Activated CD4-positive, alpha-beta T cell treated with anti-CD3 and anti-CD28 coated beads for 36 hours (primary cell): ENCODE results near the gene LCA5. TPM values are rescaled to one million over a fixed set of nuclear protein-coding genes. Genes with fewer than 3 reads are reported as not detected.

Source experiments
- ATAC-seq: fragments of 200-7000 bp; cut with Tn5 transposase; one replicate; pipeline ENCODE4 v1.10.0; 2021; ENCODE audit warnings: mild to moderate bottlenecking, moderate library complexity
- CTCF ChIA-PET: fragments of 350-600 bp; sonication (Branson Sonifier 250); formaldehyde crosslinking; loops from one replicate; lab custom pipeline; 2021; ENCODE audit warnings: antibody characterized with exemption; lab: Charles Lee
- POLR2A ChIA-PET: fragments of 350-600 bp; sonication (Branson Sonifier 250); formaldehyde crosslinking; loops from one replicate; lab custom pipeline; 2021; ENCODE audit warnings: antibody characterized with exemption, inconsistent platforms; lab: Charles Lee
- DNase-seq: peaks from one replicate; pipeline ENCODE4 v3.0.0-alpha.2; 2020
- H3K27ac Mint-ChIP-seq: one replicate; pipeline ENCODE4 v1.8.0; 2021; ENCODE audit warnings: mixed read lengths
- H3K27me3 Mint-ChIP-seq: one replicate; pipeline ENCODE4 v1.8.0; 2021; ENCODE audit warnings: mixed read lengths
- H3K36me3 Mint-ChIP-seq: one replicate; pipeline ENCODE4 v1.8.0; 2021; ENCODE audit warnings: low read depth, mixed read lengths
- H3K4me1 Mint-ChIP-seq: one replicate; pipeline ENCODE4 v1.8.0; 2021; ENCODE audit warnings: mixed read lengths
- H3K4me3 Mint-ChIP-seq: one replicate; pipeline ENCODE4 v1.8.0; 2021; ENCODE audit warnings: mild to moderate bottlenecking, moderate library complexity, mixed read lengths
- H3K9me3 Mint-ChIP-seq: one replicate; pipeline ENCODE4 v1.8.0; 2021; ENCODE audit warnings: low read depth, mixed read lengths
- intact Hi-C, 2 experiments: fragments of 100-400 bp; cut with DNase I in 1 of 2; cut with micrococcal nuclease in 1 of 2; formaldehyde crosslinking; loops; one replicate each; pipeline versions ENCODE4 v1.14.2 to v1.15.1; 2022 to 2024; cut with DNase I, micrococcal nuclease
- total RNA-seq, 2 experiments: library from RNA; stranded (reverse); gene quantifications; one replicate each; pipeline ENCODE4 v1.2.3, GENCODE V29; 2021

The LCA5 gene
- total RNA-seq, 2 experiments from 2014 or later, result 0.25 to 0.32 TPM

GRCh38 chr6:79506251-79506650 is 31.0 kb downstream of the LCA5 start:
- DNase-seq (no peak), ATAC-seq (no peak)
- CTCF ChIA-PET, result no interaction called here
- no peaks in the 10 kb centered on the region for H3K4me1 Mint-ChIP-seq
- H3K36me3 Mint-ChIP-seq, result no peaks in the 10 kb centered on the region
- intact Hi-C loops, result no loop called here
- no peaks in the 10 kb centered on the region for H3K27me3 Mint-ChIP-seq
- H3K4me3 Mint-ChIP-seq, result no peak overlapping the region
- POLR2A ChIA-PET, result no interaction called here
- no peak overlapping the region for H3K27ac Mint-ChIP-seq
- no peaks in the 10 kb centered on the region for H3K9me3 Mint-ChIP-seq

- Mint-ChIP-seq H3K27me3 (no peaks in the 10 kb centered on the region), H3K4me3 (no peak overlapping the region), H3K9me3 (no peaks in the 10 kb centered on the region), H3K4me1 (no peaks in the 10 kb centered on the region), H3K36me3 (no peaks in the 10 kb centered on the region), H3K27ac (no peak overlapping the region)
- no peak for ATAC-seq
- POLR2A ChIA-PET, result no interaction called here
- DNase-seq, result no peak
- CTCF ChIA-PET, result no interaction called here
- intact Hi-C loops, result no loop called here
Measured at GRCh38 chr6:79504372-79504771, 32.9 kb downstream of the LCA5 start.

GRCh38 chr6:79498842-79499241 is 38.4 kb downstream of the LCA5 start:
- intact Hi-C loops, result no loop called here
- ChIA-PET POLR2A (interaction anchor here (0.6 kb wide), 1 partner anchor 306 kb away, joined by 4 read pairs; no protein-coding TSS in a partner anchor), CTCF (no interaction called here)
- no peaks in the 10 kb centered on the region for H3K36me3 Mint-ChIP-seq
- H3K27ac Mint-ChIP-seq, result no peak overlapping the region
- H3K27me3 Mint-ChIP-seq, result no peaks in the 10 kb centered on the region
- H3K4me1 Mint-ChIP-seq, result no peaks in the 10 kb centered on the region
- DNase-seq (no peak), ATAC-seq (no peak)
- no peaks in the 10 kb centered on the region for H3K9me3 Mint-ChIP-seq
- no peak overlapping the region for H3K4me3 Mint-ChIP-seq

GRCh38 chr6:79495246-79495645 is 42.0 kb downstream of the LCA5 start:
- intact Hi-C loops, result no loop called here
- Mint-ChIP-seq H3K4me1 (no peaks in the 10 kb centered on the region), H3K27me3 (no peaks in the 10 kb centered on the region), H3K9me3 (no peaks in the 10 kb centered on the region), H3K27ac (no peak overlapping the region), H3K4me3 (no peak overlapping the region), H3K36me3 (no peaks in the 10 kb centered on the region)
- DNase-seq (no peak), ATAC-seq (no peak)
- ChIA-PET POLR2A (interaction anchor here (0.7 kb wide), 1 partner anchor 138 kb away, joined by 4 read pairs; no protein-coding TSS in a partner anchor), CTCF (interaction anchor here (0.7 kb wide), 1 partner anchor 192 kb away, joined by 6 read pairs; no protein-coding TSS in a partner anchor)

GRCh38 chr6:79494841-79495240 is 42.4 kb downstream of the LCA5 start:
- Mint-ChIP-seq H3K4me1 (no peaks in the 10 kb centered on the region), H3K27ac (no peak overlapping the region), H3K27me3 (no peaks in the 10 kb centered on the region), H3K36me3 (no peaks in the 10 kb centered on the region), H3K9me3 (no peaks in the 10 kb centered on the region), H3K4me3 (no peak overlapping the region)
- ChIA-PET CTCF (interaction anchor here (0.7 kb wide), 1 partner anchor 192 kb away, joined by 6 read pairs; no protein-coding TSS in a partner anchor), POLR2A (no interaction called here)
- intact Hi-C loops, result no loop called here
- no peak for ATAC-seq
- DNase-seq, result no peak

- ATAC-seq, result no peak
Measured at GRCh38 chr6:79470728-79471127, 66.5 kb downstream of the LCA5 start.

GRCh38 chr6:79469376-79470246 is 67.6 kb downstream of the LCA5 start:
- POLR2A ChIA-PET, result interaction anchor here (0.5 kb wide), 1 partner anchor 622 kb away, joined by 3 read pairs; no protein-coding TSS in a partner anchor
- Mint-ChIP-seq H3K9me3 (no peaks in the 10 kb centered on the region), H3K27ac (no peak overlapping the region), H3K4me3 (no peak overlapping the region), H3K27me3 (peaks cover 13% of the 10 kb centered on the region), H3K4me1 (no peaks in the 10 kb centered on the region), H3K36me3 (no peaks in the 10 kb centered on the region)
- no peak for ATAC-seq
- intact Hi-C loops, result loop anchor here in 1 of 2 experiments (5.0 kb wide), 1 partner anchor 392 kb away; the partner anchor contains the start of gene PHIP
- CTCF ChIA-PET, result interaction anchor here (0.7 to 1.0 kb wide), 3 partner anchors 17 to 18 kb away, joined by 3 read pairs; no protein-coding TSS in a partner anchor
- DNase-seq, result no peak

More at GRCh38 chr6:79470728-79471127, 66.5 kb downstream of the LCA5 start:
- H3K4me1 Mint-ChIP-seq, result no peaks in the 10 kb centered on the region
- intact Hi-C loops, result no loop called here
- no peaks in the 10 kb centered on the region for H3K9me3 Mint-ChIP-seq
- peaks cover 13% of the 10 kb centered on the region for H3K27me3 Mint-ChIP-seq
- ChIA-PET CTCF (no interaction called here), POLR2A (no interaction called here)
- DNase-seq, result no peak
- no peaks in the 10 kb centered on the region for H3K36me3 Mint-ChIP-seq
- no peak overlapping the region for H3K4me3 Mint-ChIP-seq
- no peak overlapping the region for H3K27ac Mint-ChIP-seq

GRCh38 chr6:79468587-79468986 is 68.6 kb downstream of the LCA5 start:
- intact Hi-C loops, result loop anchor here in 1 of 2 experiments (5.0 kb wide), 1 partner anchor 391 kb away; the partner anchor contains the start of gene PHIP
- H3K27me3 Mint-ChIP-seq, result peaks cover 13% of the 10 kb centered on the region
- DNase-seq, result no peak
- no peak for ATAC-seq
- H3K4me1 Mint-ChIP-seq, result no peaks in the 10 kb centered on the region
- no peak overlapping the region for H3K4me3 Mint-ChIP-seq
- H3K27ac Mint-ChIP-seq, result no peak overlapping the region
- H3K36me3 Mint-ChIP-seq, result no peaks in the 10 kb centered on the region
- no peaks in the 10 kb centered on the region for H3K9me3 Mint-ChIP-seq
- ChIA-PET POLR2A (no interaction called here), CTCF (interaction anchor here (1.0 to 1.4 kb wide), 3 partner anchors 9 to 17 kb away, joined by 3 read pairs; no protein-coding TSS in a partner anchor)

- H3K4me1 Mint-ChIP-seq, result no peaks in the 10 kb centered on the region
- no peak overlapping the region for H3K4me3 Mint-ChIP-seq
- H3K36me3 Mint-ChIP-seq, result no peaks in the 10 kb centered on the region
- intact Hi-C loops, result loop anchor here in 1 of 2 experiments (5.0 kb wide), 1 partner anchor 391 kb away; the partner anchor contains the start of gene PHIP
- peaks cover 13% of the 10 kb centered on the region for H3K27me3 Mint-ChIP-seq
- no peak overlapping the region for H3K27ac Mint-ChIP-seq
- POLR2A ChIA-PET, result no interaction called here
- CTCF ChIA-PET, result interaction anchor here (1.2 to 1.4 kb wide), 2 partner anchors 9 to 15 kb away, joined by 3 read pairs; no protein-coding TSS in a partner anchor
- no peak for DNase-seq
- ATAC-seq, result no peak
- H3K9me3 Mint-ChIP-seq, result no peaks in the 10 kb centered on the region
Measured at GRCh38 chr6:79468116-79468515, 69.1 kb downstream of the LCA5 start.

GRCh38 chr6:79467716-79468115 is 69.5 kb downstream of the LCA5 start:
- no peaks in the 10 kb centered on the region for H3K9me3 Mint-ChIP-seq
- ChIA-PET POLR2A (no interaction called here), CTCF (interaction anchor here (1.2 to 1.4 kb wide), 2 partner anchors 10 to 15 kb away, joined by 3 read pairs; no protein-coding TSS in a partner anchor)
- H3K36me3 Mint-ChIP-seq, result no peaks in the 10 kb centered on the region
- peaks cover 13% of the 10 kb centered on the region for H3K27me3 Mint-ChIP-seq
- ATAC-seq (no peak), DNase-seq (no peak)
- no peaks in the 10 kb centered on the region for H3K4me1 Mint-ChIP-seq
- intact Hi-C loops, result loop anchor here in 1 of 2 experiments (5.0 kb wide), 1 partner anchor 390 kb away; the partner anchor contains the start of gene PHIP
- no peak overlapping the region for H3K27ac Mint-ChIP-seq
- no peak overlapping the region for H3K4me3 Mint-ChIP-seq

- Mint-ChIP-seq H3K27ac (no peak overlapping the region), H3K4me3 (no peak overlapping the region), H3K27me3 (peaks cover 10% of the 10 kb centered on the region), H3K9me3 (no peaks in the 10 kb centered on the region), H3K4me1 (no peaks in the 10 kb centered on the region), H3K36me3 (no peaks in the 10 kb centered on the region)
- intact Hi-C loops, result loop anchor here in 1 of 2 experiments (5.0 kb wide), 1 partner anchor 389 kb away; the partner anchor contains the start of gene PHIP
- CTCF ChIA-PET, result interaction anchor here (0.9 kb wide), 1 partner anchor 13 kb away, joined by 4 read pairs; no protein-coding TSS in a partner anchor
- ATAC-seq (no peak), DNase-seq (no peak)
- POLR2A ChIA-PET, result no interaction called here
Measured at GRCh38 chr6:79466207-79466834, 70.9 kb downstream of the LCA5 start.
